HG03196 (cell line): ENCODE data around the gene ACP7.
"Not testable (repeated sequence)": the region's sequence is repeated elsewhere in the genome, so short reads cannot be mapped to it uniquely, and the experiment has no call there.

Source experiments
- ATAC-seq: cut with Tn5 transposase; IDR thresholded peaks from one replicate; pipeline ENCODE4 v1.9.1; 2021; ENCODE audit not compliant: unreplicated experiment

Gene ACP7

GRCh38 chr19:39083983-39084731 lies at the start of gene ACP7:
TSS of gene ACP7 (plus strand) at chr19:39084368. CDS start at chr19:39085270, 902 bp downstream.
- no peak for ATAC-seq

- no peak for ATAC-seq
Measured at GRCh38 chr19:39036581-39036980, 47.6 kb upstream of the ACP7 start.

- no peak for ATAC-seq
Measured at GRCh38 chr19:39037194-39037593, 47.0 kb upstream of the ACP7 start.

GRCh38 chr19:39038098-39038497 lies 46.1 kb upstream of the ACP7 start:
- no peak for ATAC-seq

DNA sequence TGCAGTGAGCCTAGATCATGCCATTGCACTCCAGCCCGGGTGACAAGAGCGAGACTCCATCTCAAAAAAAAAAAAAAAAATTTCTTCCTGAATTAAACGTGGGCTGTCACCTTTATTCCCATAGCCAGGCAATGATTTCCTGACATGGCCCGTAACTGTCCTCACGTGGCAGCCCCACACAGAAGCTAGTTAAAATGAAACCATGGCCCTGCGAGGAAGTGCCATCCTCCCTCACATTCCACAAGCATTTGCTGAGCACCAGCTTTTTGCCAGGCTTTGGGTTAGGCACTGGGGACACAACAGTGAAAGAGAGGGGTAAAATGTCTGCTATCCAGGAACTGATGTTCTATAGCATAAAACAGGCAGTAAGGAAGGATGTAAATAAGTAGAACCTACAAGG lies 38.7 kb upstream of the ACP7 start:
- ATAC-seq, result no peak

GRCh38 chr19:39046037-39046821 lies 37.9 kb upstream of the ACP7 start:
- no peak for ATAC-seq

- no peak for ATAC-seq
Measured at GRCh38 chr19:39047073-39047472, 37.1 kb upstream of the ACP7 start.

- ATAC-seq, result no peak
Measured at GRCh38 chr19:39052243-39052746, 31.9 kb upstream of the ACP7 start.

DNA sequence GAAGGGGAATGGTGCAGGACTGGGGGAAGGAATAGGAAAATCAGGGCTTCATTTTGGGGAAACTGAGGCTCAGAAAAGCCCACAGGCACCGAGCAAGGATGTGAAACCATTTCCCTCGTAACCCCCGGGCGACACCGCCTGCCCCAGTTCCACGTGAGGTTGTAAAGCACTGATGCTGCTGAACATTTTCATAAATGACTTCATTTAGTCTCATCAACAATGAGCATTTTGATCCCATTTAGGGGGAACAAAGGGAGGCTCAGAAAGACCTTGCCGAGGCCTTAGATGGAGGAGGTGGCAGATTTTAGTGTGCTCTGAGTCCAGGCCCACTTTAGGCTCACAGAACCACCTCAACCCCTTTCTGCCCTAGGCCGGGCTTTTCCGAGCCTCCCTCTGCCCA lies 31.3 kb upstream of the ACP7 start:
- no peak for ATAC-seq

DNA sequence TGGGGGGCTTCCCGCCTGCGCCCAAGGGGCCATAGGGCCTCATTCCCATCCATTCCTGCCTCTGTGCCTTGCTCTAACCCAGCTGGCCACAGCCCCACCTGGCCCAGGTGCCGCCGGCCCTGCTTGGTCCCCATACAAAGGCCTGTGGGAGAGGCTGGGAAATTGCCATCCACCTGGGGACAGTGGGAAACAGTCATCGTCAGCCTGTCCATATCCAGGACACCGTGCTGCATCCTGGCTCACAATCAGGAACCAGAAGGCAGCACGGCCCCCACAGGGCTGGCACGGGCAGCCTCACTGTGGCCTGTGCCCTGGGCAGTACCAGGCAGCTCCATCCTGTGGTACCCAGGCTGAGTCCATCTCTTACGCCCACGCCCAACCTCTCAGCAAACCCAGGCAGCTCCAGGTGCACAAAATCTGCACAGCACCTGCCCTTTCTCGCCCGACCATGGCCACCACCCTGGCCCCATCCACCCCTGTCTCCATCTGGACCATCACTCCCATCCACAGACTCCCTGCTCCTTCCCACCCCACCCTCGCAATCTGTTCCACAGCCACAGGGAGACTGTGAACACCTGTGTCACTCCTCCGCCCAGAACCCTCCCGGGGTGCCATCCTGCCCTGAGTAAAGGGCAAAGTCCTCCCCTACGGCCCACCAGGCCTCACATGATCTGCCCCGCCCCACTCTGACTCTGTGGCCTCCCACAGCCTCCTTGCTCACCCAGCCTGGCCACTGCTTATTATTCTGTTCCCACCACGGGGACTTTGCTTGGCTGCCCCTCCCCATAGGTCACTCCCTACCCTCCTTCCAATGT lies 30.7 kb upstream of the ACP7 start:
- ATAC-seq, result no peak

GRCh38 chr19:39054091-39054470 lies 30.1 kb upstream of the ACP7 start:
- ATAC-seq, result no peak

DNA sequence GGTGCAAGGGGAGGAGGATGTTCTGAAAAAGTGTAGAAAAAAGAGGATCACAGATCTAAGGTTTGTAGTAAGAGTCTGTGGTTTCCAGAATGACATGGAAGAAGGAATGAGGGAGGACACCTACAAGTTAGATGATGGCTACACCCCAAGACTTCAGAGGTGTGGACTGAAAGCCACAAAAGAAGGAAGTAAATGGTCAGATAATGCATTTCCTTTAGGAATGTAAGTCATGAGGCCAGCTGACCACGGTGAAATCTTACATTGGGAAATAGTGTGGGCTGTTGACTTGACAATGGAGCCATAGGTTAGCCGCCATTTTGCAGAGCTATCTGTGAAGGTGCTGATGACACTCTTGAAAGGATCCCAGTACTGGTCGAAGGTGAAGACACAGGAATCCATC lies 26.6 kb upstream of the ACP7 start:
- no peak for ATAC-seq

GRCh38 chr19:39059302-39059701 lies 24.9 kb upstream of the ACP7 start:
- no peak for ATAC-seq

DNA sequence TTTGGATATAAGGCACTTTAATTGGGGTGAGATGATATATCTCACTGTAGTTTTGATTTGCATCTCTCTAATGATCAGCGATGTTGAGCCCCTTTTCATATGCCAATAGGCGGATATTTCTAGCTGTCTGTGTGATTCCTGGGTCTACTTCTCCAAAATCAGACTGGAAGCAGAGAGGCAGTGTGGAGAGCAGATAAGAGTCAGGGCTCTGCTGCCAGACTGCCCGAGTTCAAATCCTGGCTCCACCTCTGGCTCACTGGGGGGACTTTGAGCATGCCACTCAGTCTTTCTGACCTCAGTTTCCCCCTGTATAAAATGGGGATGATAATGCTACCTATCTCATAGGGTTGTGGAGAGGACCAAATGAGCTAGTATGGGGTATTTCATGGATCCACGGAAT lies 24.0 kb upstream of the ACP7 start:
- no peak for ATAC-seq

- no peak for ATAC-seq
Measured at GRCh38 chr19:39064405-39064804, 19.8 kb upstream of the ACP7 start.

GRCh38 chr19:39065928-39066327 lies 18.2 kb upstream of the ACP7 start:
- ATAC-seq, result no peak

DNA sequence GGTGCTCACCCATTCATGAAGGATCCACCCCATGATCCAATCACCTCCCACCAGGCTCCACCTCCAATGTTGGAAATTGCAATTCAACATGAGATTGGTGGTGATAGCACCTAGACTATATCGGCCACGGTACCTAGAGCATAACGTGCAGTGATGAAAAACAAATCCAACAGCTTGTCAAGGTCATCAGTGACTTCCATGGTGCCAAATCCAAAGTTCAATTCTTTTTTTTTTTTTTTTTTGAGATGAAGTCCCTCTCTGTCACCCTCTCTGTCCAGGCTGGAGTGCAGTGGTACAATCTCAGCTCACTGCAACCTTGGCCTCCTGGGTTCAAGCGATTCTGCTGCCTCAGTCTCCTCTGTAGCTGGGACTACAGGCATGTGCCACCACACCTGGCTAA lies 17.1 kb upstream of the ACP7 start:
- ATAC-seq, result no peak

- not testable (repeated sequence) for ATAC-seq
Measured at GRCh38 chr19:39068259-39068658, 15.9 kb upstream of the ACP7 start.

DNA sequence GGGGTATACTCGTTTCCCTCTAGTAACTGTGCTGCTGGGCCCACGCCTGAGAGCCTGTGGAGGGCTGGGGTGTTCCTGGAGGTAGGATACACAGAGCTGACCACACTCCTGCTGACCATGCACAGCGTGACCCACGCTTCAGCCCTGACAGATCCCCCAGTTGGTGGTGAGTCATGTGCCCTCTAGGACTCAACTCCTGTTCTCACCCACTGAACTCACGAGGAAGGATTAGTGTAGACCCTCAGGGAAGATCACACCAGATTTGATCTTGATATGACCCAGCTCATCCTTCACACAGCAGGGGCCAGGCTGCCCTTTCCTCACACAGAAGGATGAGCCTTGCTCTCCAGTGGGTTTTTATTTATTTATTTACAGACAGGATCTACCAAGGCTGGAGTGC lies 13.3 kb upstream of the ACP7 start:
- ATAC-seq, result no peak

GRCh38 chr19:39074205-39074692 lies 9.9 kb upstream of the ACP7 start:
- no peak for ATAC-seq

DNA sequence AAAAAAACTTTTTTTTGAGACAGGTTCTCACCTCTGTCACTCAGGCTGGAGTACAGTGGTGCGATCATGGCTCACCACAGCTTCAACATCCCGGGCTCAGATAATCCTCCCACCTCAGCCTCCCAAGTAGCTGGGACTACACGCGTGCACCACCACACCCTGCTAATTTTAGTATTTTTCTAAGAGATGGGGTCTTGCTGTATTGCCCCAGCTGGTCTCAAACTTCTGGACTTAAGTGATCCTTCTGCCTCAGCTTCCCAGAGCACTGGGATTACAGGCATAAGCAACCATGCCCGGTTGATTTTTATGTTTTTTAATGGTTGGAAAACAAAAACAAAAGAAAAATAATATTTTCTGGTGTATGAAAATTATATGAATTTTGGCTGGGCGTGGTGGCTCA lies 9.2 kb upstream of the ACP7 start:
- ATAC-seq, result no peak
